Measurements from ENCODE around the gene RAB18.

GRCh38 chr10:27531336-27531847 is 27.3 kb downstream of the RAB18 start:
- TF ChIP-seq, protein P1, sequence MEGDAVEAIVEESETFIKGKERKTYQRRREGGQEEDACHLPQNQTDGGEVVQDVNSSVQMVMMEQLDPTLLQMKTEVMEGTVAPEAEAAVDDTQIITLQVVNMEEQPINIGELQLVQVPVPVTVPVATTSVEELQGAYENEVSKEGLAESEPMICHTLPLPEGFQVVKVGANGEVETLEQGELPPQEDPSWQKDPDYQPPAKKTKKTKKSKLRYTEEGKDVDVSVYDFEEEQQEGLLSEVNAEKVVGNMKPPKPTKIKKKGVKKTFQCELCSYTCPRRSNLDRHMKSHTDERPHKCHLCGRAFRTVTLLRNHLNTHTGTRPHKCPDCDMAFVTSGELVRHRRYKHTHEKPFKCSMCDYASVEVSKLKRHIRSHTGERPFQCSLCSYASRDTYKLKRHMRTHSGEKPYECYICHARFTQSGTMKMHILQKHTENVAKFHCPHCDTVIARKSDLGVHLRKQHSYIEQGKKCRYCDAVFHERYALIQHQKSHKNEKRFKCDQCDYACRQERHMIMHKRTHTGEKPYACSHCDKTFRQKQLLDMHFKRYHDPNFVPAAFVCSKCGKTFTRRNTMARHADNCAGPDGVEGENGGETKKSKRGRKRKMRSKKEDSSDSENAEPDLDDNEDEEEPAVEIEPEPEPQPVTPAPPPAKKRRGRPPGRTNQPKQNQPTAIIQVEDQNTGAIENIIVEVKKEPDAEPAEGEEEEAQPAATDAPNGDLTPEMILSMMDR (IDR thresholded peaks at IDR 0.05; ENCODE audit: low read depth, low read length, poor library complexity, severe bottlenecking): no peak
- TF ChIP-seq EZH2phosphoT487 (IDR thresholded peaks at IDR 0.05; ENCODE audit: borderline replicate concordance, low read length): no peak
